Measurements from ENCODE around the gene MLLT10.

GRCh38 chr10:21493784-21494183 lies 40.2 kb upstream of the MLLT10 start:
- TF ChIP-seq YY1 (IDR thresholded peaks at IDR 0.05; ENCODE audit: insufficient read depth, insufficient read length) (no peak), ZNF274 (IDR thresholded peaks at IDR 0.05; ENCODE audit: low read depth, low read length) (no peak), SUZ12 (IDR thresholded peaks at IDR 0.05; ENCODE audit: extremely low read depth, insufficient read depth, insufficient read length) (no peak)

Measured in NT2/D1 (cell line).